ENCODE data around the gene HAUS3.
A peak's percentile ranks its signal among the peaks of the same experiment; 100 is the strongest.

The HAUS3 gene

GRCh38 chr4:2241410-2242353 lies at the start of gene HAUS3, which contains the start of gene POLN:
Gene HAUS3, minus strand, starts transcription at chr4:2242121. Its CDS starts 1,175 bp downstream, at chr4:2240946.
Gene POLN, minus strand, starts transcription at chr4:2242121. Its CDS starts 12,890 bp downstream, at chr4:2229231.
- peak; percentile 99 for DNase-seq (ENCODE audit: low read depth, low spot score)

- DNase-seq (ENCODE audit: low read depth, low spot score): no peak
Observed at GRCh38 chr4:2290974-2291704, 49.2 kb upstream of the HAUS3 start.

GRCh38 chr4:2290488-2290887 lies 48.6 kb upstream of the HAUS3 start:
- DNase-seq (ENCODE audit: low read depth, low spot score): no peak

- DNase-seq (ENCODE audit: low read depth, low spot score): no peak
Observed at GRCh38 chr4:2289955-2290333, 48.0 kb upstream of the HAUS3 start.

- DNase-seq (ENCODE audit: low read depth, low spot score): no peak
Observed at GRCh38 chr4:2289311-2289954, 47.5 kb upstream of the HAUS3 start.

GRCh38 chr4:2288051-2288541 lies 46.2 kb upstream of the HAUS3 start:
- no peak for DNase-seq (ENCODE audit: low read depth, low spot score)

- DNase-seq (ENCODE audit: low read depth, low spot score): no peak
Observed at GRCh38 chr4:2287594-2287915, 45.6 kb upstream of the HAUS3 start.

GRCh38 chr4:2286904-2287593 lies 45.1 kb upstream of the HAUS3 start:
- DNase-seq (ENCODE audit: low read depth, low spot score): no peak

- DNase-seq (ENCODE audit: low read depth, low spot score): no peak
Observed at GRCh38 chr4:2285613-2286381, 43.9 kb upstream of the HAUS3 start.

- no peak for DNase-seq (ENCODE audit: low read depth, low spot score)
Observed at GRCh38 chr4:2284934-2285612, 43.2 kb upstream of the HAUS3 start.

- DNase-seq (ENCODE audit: low read depth, low spot score): no peak
Observed at GRCh38 chr4:2284161-2284933, 42.4 kb upstream of the HAUS3 start.

- no peak for DNase-seq (ENCODE audit: low read depth, low spot score)
Observed at GRCh38 chr4:2283199-2283711, 41.3 kb upstream of the HAUS3 start.

GRCh38 chr4:2281575-2282343 lies 39.8 kb upstream of the HAUS3 start:
- peak; percentile 56 for DNase-seq (ENCODE audit: low read depth, low spot score)

GRCh38 chr4:2280531-2281300 lies 38.8 kb upstream of the HAUS3 start:
- DNase-seq (ENCODE audit: low read depth, low spot score): no peak

- no peak for DNase-seq (ENCODE audit: low read depth, low spot score)
Observed at GRCh38 chr4:2277956-2278355, 36.0 kb upstream of the HAUS3 start.

GRCh38 chr4:2276581-2277325 lies 34.8 kb upstream of the HAUS3 start:
- no peak for DNase-seq (ENCODE audit: low read depth, low spot score)
